Left ventricle myocardium inferior (tissue), 1 donor: ENCODE results near the gene IL3. TPM values are rescaled to one million over a fixed set of nuclear protein-coding genes. Genes with fewer than 3 reads are reported as not detected.

Experiments
- DNase-seq: peaks from one replicate; pipeline ENCODE4 v3.0.0-alpha.2; 2020
- H3K27ac ChIP-seq: fragments of 200-600 bp; replicated peaks from 2 replicates; pipeline ENCODE4 v1.8.0; 2021
- H3K27me3 ChIP-seq: fragments of 200-600 bp; 2 replicates; pipeline ENCODE4 v1.8.0; 2021; ENCODE audit warnings: low read depth
- H3K36me3 ChIP-seq: fragments of 200-600 bp; 2 replicates; pipeline ENCODE4 v1.8.0; 2021
- H3K4me1 ChIP-seq: fragments of 200-600 bp; 2 replicates; pipeline ENCODE4 v1.8.0; 2021
- H3K4me3 ChIP-seq: fragments of 200-600 bp; 2 replicates; pipeline ENCODE4 v1.8.0; 2021; ENCODE audit warnings: mild to moderate bottlenecking, moderate library complexity
- H3K9me3 ChIP-seq: fragments of 200-600 bp; replicated peaks from 2 replicates; pipeline ENCODE4 v1.8.0; 2021
- CTCF ChIP-seq: fragments of 200-600 bp; IDR thresholded peaks from 2 replicates; pipeline ENCODE4 v1.8.0; 2021; ENCODE audit warnings: antibody characterized with exemption, mild to moderate bottlenecking, borderline replicate concordance
- intact Hi-C: fragments of 100-400 bp; cut with micrococcal nuclease; formaldehyde crosslinking; loops from one replicate; pipeline ENCODE4 v1.11.0; 2022
- total RNA-seq: library from RNA; stranded (reverse); fragmentation: NEBNext Ultra II Directional; extraction: Animal tissue kit (Norgen Biotek cat#: 25700); gene quantifications from one replicate; pipeline ENCODE4 v1.2.1, GENCODE V29; 2021
- donor health status: DM: no; HTN: yes; CAD: no; lungs with severe emphysema.

IL3 gene
- total RNA-seq, 1 donor from 2014 or later, result not detected

DNA sequence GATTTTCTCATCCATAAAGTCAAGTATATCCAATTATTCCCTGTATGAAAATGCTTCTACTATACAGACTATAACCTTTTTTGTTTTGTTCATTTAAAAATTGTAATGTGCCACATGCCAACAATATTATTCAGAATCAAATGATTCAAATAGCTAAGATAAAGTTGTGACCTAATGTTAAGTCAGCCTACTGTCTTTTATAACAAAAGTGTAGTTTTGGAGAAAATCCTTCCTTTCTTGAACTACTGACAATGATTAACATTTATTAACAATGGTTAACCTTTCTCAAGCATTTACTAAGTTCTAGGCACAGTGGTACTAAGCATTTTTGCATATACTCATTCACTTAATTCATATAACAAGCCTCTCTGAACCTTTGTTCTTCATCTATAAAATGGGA, 38.2 kb downstream of the IL3 start:
- peaks cover 24% of the 10 kb centered on the region for H3K4me1 ChIP-seq
- intact Hi-C loops, result no loop called here

GRCh38 chr5:132099076-132099748, 38.8 kb downstream of the IL3 start:
- H3K27me3 ChIP-seq, result peaks cover 3% of the 10 kb centered on the region
- DNase-seq, result no peak
- intact Hi-C loops, result no loop called here
- H3K9me3 ChIP-seq, result no peaks in the 10 kb centered on the region
- no peaks in the 10 kb centered on the region for H3K36me3 ChIP-seq
- peaks cover 30% of the 10 kb centered on the region for H3K4me1 ChIP-seq
- H3K4me3 ChIP-seq, result no peak overlapping the region
- no peak for TF ChIP-seq CTCF
- H3K27ac ChIP-seq, result no peak overlapping the region

More for the DNA sequence above, 38.2 kb downstream of the IL3 start:
- H3K27ac ChIP-seq, result no peak overlapping the region
- no peak overlapping the region for H3K4me3 ChIP-seq
- H3K27me3 ChIP-seq, result peaks cover 3% of the 10 kb centered on the region
- TF ChIP-seq CTCF, result no peak
- no peaks in the 10 kb centered on the region for H3K9me3 ChIP-seq
- no peak for DNase-seq
- H3K36me3 ChIP-seq, result no peaks in the 10 kb centered on the region

DNA sequence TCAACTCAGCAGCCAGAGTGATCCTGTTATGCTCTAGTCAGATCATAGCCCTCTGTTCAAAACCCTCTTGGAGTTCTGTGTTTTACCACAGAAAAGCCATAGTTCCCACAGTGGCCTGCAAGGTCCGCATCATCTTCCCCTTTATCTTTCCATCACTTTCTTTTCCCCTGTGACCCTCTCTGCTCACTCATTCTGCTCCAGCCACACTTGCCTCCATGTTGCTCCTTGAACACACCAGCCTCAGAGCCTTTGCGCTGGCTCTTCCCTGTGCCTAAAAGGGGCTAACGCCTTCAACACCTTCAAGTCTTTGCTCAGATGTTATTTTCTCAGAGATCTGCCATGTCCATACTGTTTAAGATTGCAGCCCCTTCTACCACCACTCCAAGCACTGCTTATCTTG, 39.5 kb downstream of the IL3 start:
- TF ChIP-seq CTCF, result no peak
- no peaks in the 10 kb centered on the region for H3K36me3 ChIP-seq
- no peaks in the 10 kb centered on the region for H3K9me3 ChIP-seq
- H3K27me3 ChIP-seq, result peaks cover 3% of the 10 kb centered on the region
- no peak overlapping the region for H3K27ac ChIP-seq
- no peak for DNase-seq
- peaks cover 31% of the 10 kb centered on the region for H3K4me1 ChIP-seq
- intact Hi-C loops, result no loop called here
- no peak overlapping the region for H3K4me3 ChIP-seq

DNA sequence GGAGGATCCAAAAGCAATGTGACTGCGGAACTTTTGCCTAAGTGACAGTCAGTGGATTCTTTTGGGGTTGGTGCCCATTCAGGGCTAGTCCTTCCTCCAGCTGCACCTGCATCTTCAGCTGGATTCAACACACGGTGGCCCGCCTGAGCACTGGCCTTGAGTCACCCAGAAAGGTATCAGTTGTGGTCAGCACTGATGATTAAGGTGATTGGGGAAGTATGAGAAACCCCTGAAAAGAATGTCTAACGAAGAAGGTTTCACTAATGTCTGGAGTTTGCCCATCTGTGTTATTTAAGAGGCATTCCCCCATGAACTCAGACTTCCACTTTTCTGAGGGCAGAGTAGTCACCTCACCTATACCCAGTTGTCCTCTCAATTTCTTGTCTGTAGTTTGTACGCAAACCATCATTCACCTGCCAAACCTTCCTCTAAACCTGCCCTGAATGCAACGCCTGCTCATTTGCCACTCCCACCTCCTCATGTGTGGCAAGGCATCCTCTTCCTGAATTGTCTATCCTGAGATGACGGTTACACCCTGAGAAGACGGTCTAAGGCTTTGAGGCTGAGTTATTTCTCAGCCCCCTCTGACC, 40.3 kb downstream of the IL3 start:
- peaks cover 23% of the 10 kb centered on the region for H3K4me1 ChIP-seq
- H3K9me3 ChIP-seq, result no peaks in the 10 kb centered on the region
- H3K27ac ChIP-seq, result no peak overlapping the region
- no peak overlapping the region for H3K4me3 ChIP-seq
- no peaks in the 10 kb centered on the region for H3K36me3 ChIP-seq
- peaks cover 3% of the 10 kb centered on the region for H3K27me3 ChIP-seq
- intact Hi-C loops, result no loop called here
- DNase-seq, result no peak
- TF ChIP-seq CTCF, result no peak

GRCh38 chr5:132101385-132101880, 41.0 kb downstream of the IL3 start:
- peaks cover 21% of the 10 kb centered on the region for H3K4me1 ChIP-seq
- H3K9me3 ChIP-seq, result no peaks in the 10 kb centered on the region
- no peak for TF ChIP-seq CTCF
- H3K27ac ChIP-seq, result no peak overlapping the region
- H3K27me3 ChIP-seq, result peaks cover 3% of the 10 kb centered on the region
- intact Hi-C loops, result no loop called here
- H3K36me3 ChIP-seq, result no peaks in the 10 kb centered on the region
- H3K4me3 ChIP-seq, result no peak overlapping the region
- DNase-seq, result no peak
